GM21526 (cell line): ENCODE measurements around the gene TMEM132D.

Experiments
- ATAC-seq: cut with Tn5 transposase; IDR thresholded peaks from one replicate; pipeline ENCODE4 v1.9.1; 2021; ENCODE audit warnings: moderate library complexity; ENCODE audit not compliant: unreplicated experiment, low FRiP score

Gene TMEM132D

GRCh38 chr12:129873833-129874208, 30.0 kb downstream of the TMEM132D start:
- no peak for ATAC-seq

GRCh38 chr12:129873111-129873832, 30.6 kb downstream of the TMEM132D start:
- ATAC-seq = no peak

GRCh38 chr12:129871991-129872972, 31.5 kb downstream of the TMEM132D start:
- no peak for ATAC-seq

- no peak for ATAC-seq
Observed at GRCh38 chr12:129870796-129871195, 33.0 kb downstream of the TMEM132D start.

DNA sequence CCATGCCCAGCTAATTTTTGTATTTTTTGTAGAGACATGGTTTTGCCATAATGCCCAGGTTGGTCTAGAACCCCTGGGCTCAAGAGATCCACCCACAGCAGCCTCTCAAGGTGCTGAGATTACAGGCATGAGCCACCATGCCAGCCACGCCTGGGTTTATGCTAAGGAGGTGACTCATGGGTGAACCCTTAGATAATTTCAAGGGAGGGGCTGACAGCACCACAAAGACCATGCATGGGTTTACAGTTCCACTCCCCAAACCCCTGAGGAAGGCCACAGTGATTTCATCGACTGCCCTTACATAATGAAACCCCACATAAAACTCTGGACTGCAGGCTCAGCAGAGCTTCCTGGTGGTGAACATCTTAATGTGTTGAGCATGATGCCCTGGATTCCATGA, 33.7 kb downstream of the TMEM132D start:
- ATAC-seq = no peak

DNA sequence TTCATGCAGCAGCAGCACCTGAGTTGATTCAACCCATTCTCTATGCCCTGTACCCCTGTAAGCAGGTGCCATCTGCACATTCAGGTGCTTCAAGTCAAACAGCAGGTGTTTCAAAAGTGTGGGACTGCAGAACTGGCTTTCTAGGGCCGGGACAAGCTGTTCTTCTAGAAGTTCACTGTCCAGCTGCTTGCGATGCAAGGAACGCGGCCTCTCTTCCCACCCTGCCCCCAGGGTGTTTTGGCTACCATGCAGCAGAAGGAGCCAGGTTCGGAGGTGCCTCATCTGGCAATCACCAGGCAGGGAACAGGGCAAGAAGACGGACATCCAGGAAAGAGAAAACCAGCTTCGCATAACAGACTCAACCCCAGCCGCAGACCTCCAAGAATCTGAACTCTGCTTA, 35.2 kb downstream of the TMEM132D start:
- no peak for ATAC-seq

GRCh38 chr12:129863938-129864337, 39.9 kb downstream of the TMEM132D start:
- ATAC-seq = no peak

GRCh38 chr12:129862561-129863175, 41.2 kb downstream of the TMEM132D start:
- ATAC-seq = no peak

DNA sequence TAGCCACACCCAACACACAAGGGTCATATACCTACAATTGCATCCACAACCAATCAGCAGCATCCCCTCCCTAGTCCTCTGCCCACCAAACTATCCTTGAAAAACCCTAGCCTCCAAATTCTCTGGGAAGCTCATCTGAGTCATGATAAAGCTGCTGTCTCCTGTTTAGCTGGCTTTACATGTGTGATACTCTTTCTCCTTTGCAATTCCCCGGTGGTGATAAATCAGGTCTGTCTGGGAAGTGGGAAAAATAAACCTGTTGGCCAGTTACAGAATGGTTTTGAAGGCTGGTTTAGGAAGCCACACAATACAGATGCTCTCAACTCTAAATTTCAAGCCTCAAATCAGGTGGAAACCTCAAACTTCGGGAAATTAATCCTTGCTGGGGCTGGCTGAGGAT, 41.9 kb downstream of the TMEM132D start:
- ATAC-seq = no peak

DNA sequence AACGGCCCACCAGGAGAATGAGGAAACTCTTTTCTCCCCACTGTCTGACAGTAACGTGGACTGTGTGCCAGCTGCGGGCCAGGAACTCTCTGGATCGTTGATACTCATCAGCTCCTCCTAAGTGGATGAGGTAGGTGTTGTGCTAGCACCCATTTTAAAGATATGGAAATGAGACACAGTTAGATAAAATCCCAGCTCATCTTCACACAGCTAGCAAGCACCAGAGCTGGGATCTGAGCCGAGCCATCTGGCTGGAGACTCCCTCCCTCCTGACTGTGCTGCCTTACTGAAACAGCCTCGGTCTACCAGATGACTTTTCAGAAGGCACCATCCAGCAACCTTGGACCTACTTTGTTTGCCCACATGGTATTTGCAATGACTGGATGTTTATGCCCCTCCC, 49.2 kb downstream of the TMEM132D start:
- no peak for ATAC-seq

DNA sequence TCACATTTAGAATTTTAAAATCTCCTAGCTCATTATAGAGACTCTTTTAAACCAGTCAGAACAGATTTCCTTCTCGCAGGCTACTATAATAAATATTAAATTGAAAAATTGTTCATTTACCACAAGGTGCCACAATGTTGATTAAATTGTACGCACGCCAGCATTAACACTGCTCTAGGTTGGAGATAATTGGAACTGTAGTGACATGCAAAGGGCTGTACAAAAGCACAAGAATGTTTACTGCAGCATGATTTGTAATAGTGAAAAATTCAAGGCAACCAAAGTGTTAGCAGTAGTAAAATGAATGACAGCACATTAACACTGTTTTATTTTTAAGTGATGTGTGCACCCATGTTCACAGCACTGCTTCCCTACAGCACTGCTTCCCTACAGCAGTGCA, 52.5 kb downstream of the TMEM132D start:
- no peak for ATAC-seq

DNA sequence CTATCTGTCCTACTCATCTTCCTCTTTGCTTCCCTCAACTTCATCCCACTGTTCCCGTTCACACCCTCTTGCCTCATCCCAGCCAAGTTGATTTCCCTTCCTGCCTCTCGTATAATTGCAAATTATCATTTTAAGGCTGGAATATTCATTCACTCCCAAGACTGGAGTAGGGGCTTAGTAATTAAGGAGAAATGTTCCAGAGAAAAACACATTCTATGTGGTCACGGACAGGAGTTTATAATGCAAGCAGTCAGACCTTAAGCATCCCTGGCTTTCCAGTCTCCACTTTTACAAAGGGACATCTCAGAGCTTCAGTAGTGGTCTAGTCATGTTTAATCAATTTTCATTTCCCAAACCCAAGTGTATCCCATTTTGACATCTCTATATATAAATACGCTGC, 54.9 kb downstream of the TMEM132D start:
- no peak for ATAC-seq

DNA sequence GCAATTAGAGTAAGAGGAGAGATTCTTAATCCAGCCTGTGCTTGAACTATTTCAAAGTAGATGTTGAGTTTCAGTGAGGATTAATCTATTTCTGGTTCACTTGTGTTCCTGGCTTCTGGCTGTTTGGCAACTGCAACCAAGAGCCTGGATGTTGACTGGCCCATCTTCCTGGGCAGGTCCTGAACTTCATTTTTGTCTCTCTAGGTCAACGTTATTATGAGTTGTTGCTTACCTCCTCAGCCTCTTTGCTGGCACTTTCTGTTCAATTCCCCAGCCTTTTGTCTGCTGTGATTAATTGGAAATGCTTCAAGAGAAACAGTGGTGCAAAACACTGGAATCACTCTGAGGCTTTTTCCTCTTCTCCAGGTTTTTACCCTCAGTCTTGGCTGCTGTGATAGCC, 56.8 kb downstream of the TMEM132D start:
- ATAC-seq = no peak

GRCh38 chr12:129844662-129845220, 59.1 kb downstream of the TMEM132D start:
- no peak for ATAC-seq

- no peak for ATAC-seq
Observed at GRCh38 chr12:129841251-129841650, 62.6 kb downstream of the TMEM132D start.

DNA sequence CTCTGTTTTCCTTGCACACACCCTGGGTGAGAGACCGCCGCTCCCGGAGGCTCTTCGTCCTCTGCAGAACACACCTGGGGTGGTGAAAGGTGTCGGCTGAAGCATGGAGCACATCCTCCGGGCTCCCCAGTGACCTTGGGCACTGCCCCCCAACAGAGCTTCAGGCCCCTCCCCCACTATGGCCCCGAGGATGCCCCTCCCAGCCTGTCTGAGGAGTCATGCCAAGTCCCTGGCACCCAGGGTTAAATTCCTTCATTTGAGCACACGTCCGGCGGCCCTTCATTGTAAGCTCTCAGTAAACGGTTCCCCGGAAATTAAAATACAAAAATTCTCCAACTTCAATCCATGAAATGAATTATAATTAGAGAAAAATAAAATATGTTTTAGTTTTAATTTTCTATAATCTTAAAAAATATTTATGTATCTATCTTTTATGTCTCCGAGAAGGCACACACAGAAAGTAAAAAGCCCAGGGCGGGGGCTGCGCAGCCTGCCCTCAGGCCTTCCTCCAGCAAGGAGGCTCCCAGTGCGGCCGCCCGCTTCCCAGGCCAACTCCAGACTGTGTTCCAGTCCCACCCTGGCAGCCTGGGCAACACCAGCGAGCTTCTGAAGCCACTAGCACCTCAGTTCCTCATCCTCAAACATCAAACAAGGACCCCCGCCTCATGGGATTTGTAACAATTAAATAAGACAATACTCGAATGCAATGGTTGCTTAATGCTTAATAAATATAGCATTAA, 63.5 kb downstream of the TMEM132D start:
- no peak for ATAC-seq

DNA sequence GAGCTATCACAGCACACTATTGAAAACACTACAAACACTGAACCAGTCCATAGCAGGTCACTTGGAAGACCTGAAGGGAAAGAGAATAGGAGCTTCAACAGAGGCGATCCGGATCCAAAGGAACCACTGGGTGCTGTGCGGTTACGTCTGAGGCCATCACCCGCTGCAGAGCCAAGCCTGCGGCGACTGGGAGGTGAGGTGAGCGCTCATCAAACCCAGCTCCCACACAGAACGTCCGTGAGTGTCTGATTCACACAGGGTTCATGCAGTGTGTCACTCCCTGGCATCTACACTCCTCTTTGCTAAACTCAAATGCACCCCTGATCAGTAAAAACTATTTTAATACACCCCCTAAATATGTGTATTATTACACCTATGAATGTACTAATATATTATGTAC, 64.1 kb downstream of the TMEM132D start:
- ATAC-seq = no peak

GRCh38 chr12:129831294-129831693, 72.5 kb downstream of the TMEM132D start:
- ATAC-seq = no peak

GRCh38 chr12:129830796-129831195, 73.0 kb downstream of the TMEM132D start:
- no peak for ATAC-seq

GRCh38 chr12:129827866-129828384, 75.9 kb downstream of the TMEM132D start:
- ATAC-seq = no peak
